HG02973 (cell line): Measurements from ENCODE around the gene TFEB.

Experiments used
- ATAC-seq: cut with Tn5 transposase; IDR thresholded peaks from one replicate; pipeline ENCODE4 v1.9.1; 2021; ENCODE audit warnings: moderate library complexity; ENCODE audit not compliant: unreplicated experiment

TFEB gene

GRCh38 chr6:41677124-41677921, 58.1 kb downstream of the TFEB start:
- ATAC-seq: no peak

- no peak for ATAC-seq
Measured at GRCh38 chr6:41676431-41676830, 59.0 kb downstream of the TFEB start.

- no peak for ATAC-seq
Measured at GRCh38 chr6:41675992-41676391, 59.4 kb downstream of the TFEB start.

- ATAC-seq: no peak
Measured at GRCh38 chr6:41675176-41675775, 60.1 kb downstream of the TFEB start.

GRCh38 chr6:41674231-41675000, 61.0 kb downstream of the TFEB start:
- ATAC-seq: no peak

GRCh38 chr6:41673704-41674000, 61.8 kb downstream of the TFEB start:
- no peak for ATAC-seq

GRCh38 chr6:41672816-41673703, 62.3 kb downstream of the TFEB start:
- no peak for ATAC-seq

GRCh38 chr6:41672016-41672415, 63.4 kb downstream of the TFEB start:
- no peak for ATAC-seq

GRCh38 chr6:41671376-41671775, 64.0 kb downstream of the TFEB start:
- no peak for ATAC-seq

- no peak for ATAC-seq
Measured at GRCh38 chr6:41670703-41671360, 64.6 kb downstream of the TFEB start.

GRCh38 chr6:41668968-41669367, 66.4 kb downstream of the TFEB start:
- ATAC-seq: no peak

- no peak for ATAC-seq
Measured at GRCh38 chr6:41667195-41667594, 68.2 kb downstream of the TFEB start.

GRCh38 chr6:41664271-41664670, 71.1 kb downstream of the TFEB start:
- ATAC-seq: no peak

GRCh38 chr6:41663568-41663967, 71.8 kb downstream of the TFEB start:
- no peak for ATAC-seq

- ATAC-seq: no peak
Measured at GRCh38 chr6:41659935-41660334, 75.5 kb downstream of the TFEB start.

- no peak for ATAC-seq
Measured at GRCh38 chr6:41658636-41659035, 76.8 kb downstream of the TFEB start.

- ATAC-seq: no peak
Measured at GRCh38 chr6:41657131-41658094, 78.0 kb downstream of the TFEB start.

GRCh38 chr6:41656002-41656691, 79.3 kb downstream of the TFEB start:
- ATAC-seq: no peak

GRCh38 chr6:41655646-41656001, 79.8 kb downstream of the TFEB start:
- ATAC-seq: no peak
